H7 (cell line): ENCODE data around the gene VPS51. TPM values are rescaled to one million over a fixed set of nuclear protein-coding genes. Genes with fewer than 3 reads are reported as not detected.
"Not testable (repeated sequence)": the region's sequence is repeated elsewhere in the genome, so short reads cannot be mapped to it uniquely, and the experiment has no call there.

Source experiments
- DNase-seq: peaks from one replicate; pipeline ENCODE4 v3.0.0; 2012
- H3K27me3 ChIP-seq: 2 replicates; pipeline ENCODE4 v1.6.0; 2011; ENCODE audit warnings: mild to moderate bottlenecking, low read length; ENCODE audit not compliant: control insufficient read depth, insufficient read depth
- H3K36me3 ChIP-seq: replicated peaks from 2 replicates; pipeline ENCODE4 v1.5.1; 2011; ENCODE audit warnings: low read length; ENCODE audit not compliant: control insufficient read depth, insufficient read depth
- H3K4me3 ChIP-seq: 2 replicates; pipeline ENCODE4 v1.5.1; 2011; ENCODE audit warnings: low read depth, mild to moderate bottlenecking, control low read depth, low read length, moderate library complexity; ENCODE audit not compliant: insufficient read depth
- total RNA-seq: library from RNA; depleted of rRNA; stranded (reverse); fragments of >200 nt; shearing (Covaris generic); gene quantifications from 2 replicates; pipeline ENCODE4 v1.2.3, GENCODE V29; 2014

The VPS51 gene
- total RNA-seq, 1 experiment from 2014 or later = 162 TPM

DNA sequence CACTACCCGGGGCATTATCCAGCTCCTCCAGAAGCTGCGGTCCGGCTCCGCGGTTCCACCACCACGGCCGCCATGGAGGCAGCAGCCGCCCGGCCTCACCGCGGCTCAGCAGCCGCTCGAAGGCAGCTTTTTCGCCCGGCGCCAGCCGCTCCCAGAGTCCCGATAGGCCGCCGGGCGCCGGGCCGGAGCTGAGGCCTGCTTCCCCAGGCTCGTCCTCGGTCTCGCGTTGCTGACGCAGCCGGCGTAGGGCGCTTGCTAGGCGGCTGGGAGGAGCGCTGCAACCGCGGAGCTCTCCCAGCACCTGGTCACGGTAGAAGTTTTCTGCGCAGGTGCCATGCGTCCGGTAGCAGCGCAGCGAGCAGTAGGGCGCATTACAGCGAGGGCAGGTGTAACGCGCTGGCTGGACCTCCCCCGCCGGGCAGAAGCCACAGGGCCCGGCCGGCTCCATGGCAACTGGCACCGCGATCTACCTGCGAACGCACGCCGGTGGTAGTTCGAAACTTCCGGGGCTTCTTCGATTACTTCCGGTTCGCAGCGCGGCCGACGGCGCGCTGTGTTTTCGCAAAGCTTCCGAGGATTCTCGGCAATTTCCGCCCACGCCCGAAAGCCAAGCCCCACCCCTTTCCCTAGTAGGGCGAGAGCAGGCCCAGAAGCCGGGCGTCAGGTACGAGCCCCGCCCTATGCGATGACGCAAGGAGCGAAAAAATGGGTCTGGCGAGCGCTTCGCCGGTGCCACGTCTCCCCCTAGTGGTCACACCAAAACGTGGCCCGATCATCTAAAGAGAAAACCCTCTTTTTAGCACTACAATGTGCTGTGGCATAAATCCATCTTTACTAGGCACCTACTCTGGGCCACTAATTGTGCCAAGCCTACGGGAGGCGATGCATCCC is 21.4 kb downstream of the VPS51 start, which contains the start of gene ZNHIT2:
ZNHIT2 (minus strand) TSS at position 496 of the 891 bp plus-strand sequence; CDS start at position 448, 48 bp downstream.
- peak within 1 kb of the TSS; percentile 92 for H3K4me3 ChIP-seq
- peak; percentile 97 for DNase-seq
- H3K36me3 ChIP-seq = peaks cover 23% of the 10 kb centered on the region
- no peaks in the 10 kb centered on the region for H3K27me3 ChIP-seq

DNA sequence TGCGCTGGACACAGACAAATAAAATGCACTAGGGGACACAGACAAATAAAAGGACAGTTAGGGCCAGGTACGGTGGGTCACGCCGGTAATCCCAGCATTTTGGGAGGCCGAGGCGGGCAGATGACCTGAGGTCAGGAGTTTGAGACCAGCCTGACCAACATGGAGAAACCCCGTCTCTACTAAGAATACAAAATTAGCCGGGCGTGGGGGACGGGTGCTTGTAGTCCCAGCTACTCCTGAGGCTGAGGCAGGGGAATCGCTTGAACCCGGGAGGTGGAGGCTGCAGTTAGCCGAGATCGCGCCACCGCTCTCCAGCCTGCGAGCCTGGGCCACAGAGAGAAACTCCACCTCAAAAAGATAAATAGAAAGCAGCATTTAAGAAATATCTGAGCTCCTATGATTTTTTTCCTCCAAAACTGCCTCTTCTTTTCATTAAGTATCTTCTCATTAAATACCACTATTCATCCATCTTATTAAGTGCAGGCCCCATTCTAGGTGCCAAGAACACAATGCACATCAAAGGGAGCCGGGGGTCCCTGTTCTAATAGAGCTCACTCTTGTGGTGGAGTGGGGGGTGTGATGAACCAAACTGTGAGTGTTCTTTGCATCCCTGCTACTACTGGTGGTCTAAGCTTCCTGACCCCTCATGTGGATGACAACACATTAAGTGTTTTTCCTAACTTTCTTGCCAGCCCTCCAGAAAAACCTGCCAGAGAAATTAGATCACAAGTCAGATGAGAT is 22.3 kb downstream of the VPS51 start:
- DNase-seq = no peak
- no peak overlapping the region for H3K4me3 ChIP-seq

DNA sequence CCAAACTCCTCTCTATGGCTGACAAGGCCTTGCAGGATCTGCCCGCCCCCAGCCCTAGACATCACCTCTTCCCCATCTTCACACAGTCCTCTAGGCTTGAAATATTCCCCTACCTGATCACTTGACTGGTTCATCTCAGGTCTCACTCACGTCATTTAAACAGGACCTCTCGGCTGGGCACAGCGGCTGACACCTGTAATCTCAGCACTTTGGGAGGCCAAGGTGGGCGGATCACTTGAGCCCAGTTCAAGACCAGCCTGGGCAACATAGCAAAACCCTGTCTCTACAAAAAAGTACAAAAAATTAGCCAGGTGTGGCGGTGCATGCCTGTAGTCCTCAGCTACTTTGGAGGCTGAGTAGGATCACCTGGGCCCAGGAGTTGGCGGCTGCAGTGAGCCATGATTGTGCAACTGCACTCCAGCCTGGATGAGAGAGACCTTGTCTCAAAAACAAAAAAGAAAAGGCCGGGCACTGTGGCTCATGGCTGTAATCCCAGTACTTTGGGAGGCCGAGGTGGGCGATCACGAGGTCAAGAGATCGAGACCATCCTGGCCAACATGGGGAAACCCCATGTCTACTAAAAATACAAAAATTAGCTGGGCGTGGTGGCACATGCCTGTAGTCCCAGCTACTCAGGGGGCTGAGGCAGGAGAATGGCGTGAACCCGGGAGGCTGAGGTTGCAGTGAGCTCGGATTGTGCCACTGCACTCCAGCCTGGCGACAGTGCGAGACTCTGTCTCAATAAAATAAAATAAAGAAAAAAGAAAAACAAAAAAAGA is 23.1 kb downstream of the VPS51 start:
- DNase-seq, H3K27me3 ChIP-seq, H3K4me3 ChIP-seq: not testable (repeated sequence)
- peaks cover 23% of the 10 kb centered on the region for H3K36me3 ChIP-seq

More for the DNA sequence above, 22.3 kb downstream of the VPS51 start:
- no peaks in the 10 kb centered on the region for H3K27me3 ChIP-seq
- peaks cover 23% of the 10 kb centered on the region for H3K36me3 ChIP-seq

DNA sequence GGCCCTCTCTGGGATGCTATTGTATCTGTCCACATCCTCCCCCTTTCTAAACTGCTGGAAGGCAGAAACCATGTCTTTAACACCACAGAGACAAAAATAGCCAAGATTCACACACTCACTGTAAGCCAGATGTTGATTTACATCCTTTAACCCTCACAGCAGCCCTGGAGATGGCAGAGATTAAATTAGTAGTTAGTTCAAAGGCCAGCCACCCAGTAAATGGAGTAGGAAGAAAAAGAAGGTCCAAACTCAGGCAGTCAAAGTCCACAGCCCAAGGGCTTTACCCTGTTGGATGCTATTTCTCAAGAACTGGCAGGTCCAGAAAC is 23.6 kb downstream of the VPS51 start:
- DNase-seq = no peak
- H3K4me3 ChIP-seq = no peak overlapping the region
- H3K27me3 ChIP-seq = no peaks in the 10 kb centered on the region
- peaks cover 27% of the 10 kb centered on the region for H3K36me3 ChIP-seq

DNA sequence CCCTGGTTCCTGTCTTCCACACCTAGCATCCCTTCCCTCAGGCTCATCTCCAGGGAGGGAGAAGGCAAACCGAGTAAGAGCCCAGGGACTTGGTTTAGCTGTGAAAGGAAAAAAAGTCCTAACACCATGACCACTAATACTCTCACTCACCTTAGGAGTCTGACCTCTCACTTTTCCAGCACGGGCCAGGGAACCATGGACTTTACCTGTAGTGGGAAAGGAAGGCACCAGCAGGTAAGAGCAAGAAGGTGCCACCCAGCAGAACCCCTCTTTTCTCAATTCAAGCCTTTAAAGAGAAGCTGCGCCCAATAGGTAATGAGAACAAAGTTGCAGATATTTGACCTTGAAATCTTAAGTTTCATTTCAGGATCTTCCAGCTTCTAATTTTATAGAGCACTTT is 24.8 kb downstream of the VPS51 start:
- no peaks in the 10 kb centered on the region for H3K27me3 ChIP-seq
- peak overlapping the region; percentile 98 for H3K4me3 ChIP-seq
- no peak for DNase-seq
- H3K36me3 ChIP-seq = peaks cover 37% of the 10 kb centered on the region

DNA sequence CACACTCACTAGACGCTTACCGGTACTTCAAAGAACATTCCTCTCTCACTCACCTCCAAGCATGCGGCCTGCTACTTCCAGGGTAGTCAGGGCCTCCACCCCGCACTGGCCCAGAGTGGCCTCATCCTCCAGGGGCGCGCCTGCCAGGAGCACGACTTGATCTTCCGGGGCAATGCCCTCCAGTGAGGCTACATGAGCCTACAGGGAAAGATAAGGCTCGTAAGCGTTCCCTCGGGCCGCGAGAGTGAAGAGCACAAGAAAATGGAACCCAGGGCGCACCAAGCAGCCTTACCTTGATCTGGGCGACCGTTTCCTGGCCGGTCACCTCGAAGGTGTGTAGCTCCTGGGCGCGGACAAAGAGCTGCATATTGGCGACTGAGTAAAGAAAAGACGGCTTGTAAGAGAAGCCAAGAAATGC is 25.4 kb downstream of the VPS51 start:
- Histone ChIP-seq H3K36me3 (peaks cover 37% of the 10 kb centered on the region), H3K4me3 (peak overlapping the region; percentile 98), H3K27me3 (no peaks in the 10 kb centered on the region)
- peak; percentile 50 for DNase-seq

DNA sequence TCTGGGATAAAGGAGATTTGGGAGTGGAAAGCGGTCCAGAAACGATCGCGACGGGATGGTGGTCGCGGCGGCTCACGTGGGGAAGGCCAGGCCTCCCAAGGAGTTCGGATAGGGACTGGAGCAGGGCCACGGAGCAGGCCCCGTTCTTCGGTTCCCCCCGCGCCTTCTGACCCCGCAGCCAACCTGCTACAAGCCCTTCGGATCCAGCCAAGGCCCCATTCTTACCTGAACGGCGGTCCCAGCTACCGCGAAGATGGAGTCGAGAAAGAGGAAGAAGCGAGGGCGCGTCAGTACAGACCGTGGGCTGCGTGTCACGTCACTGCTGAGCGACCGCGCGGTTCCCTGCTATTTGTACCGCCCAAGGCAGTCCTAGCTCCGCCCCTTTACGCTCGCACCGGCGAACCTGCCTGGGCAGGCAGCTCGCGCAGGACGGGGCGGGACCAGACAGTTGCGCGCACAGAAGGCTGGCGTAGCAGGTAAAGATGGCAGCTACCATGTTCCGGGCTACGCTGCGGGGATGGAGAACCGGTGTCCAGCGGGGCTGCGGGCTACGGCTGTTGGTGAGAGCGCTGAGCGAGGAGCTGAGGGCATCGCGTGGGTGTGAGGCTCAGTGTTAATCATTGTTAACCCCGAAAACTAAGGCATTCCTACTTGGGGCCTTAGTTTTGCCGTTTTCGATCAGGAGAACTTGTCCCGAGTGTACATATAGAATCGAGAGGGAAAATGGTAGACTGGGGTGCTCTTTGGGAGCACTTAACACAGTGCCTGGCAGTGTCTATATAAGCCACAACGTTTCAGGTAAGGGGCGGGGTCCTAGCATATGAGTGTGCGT is 26.1 kb downstream of the VPS51 start, which contains the start of the genes FAU and MRPL49:
FAU (minus strand) TSS at position 270 of the 832 bp plus-strand sequence. CDS start 321 bp downstream, outside the sequence.
MRPL49 (plus strand) TSS at position 457 of the 832 bp plus-strand sequence; CDS start at position 483, 26 bp downstream.
- Histone ChIP-seq H3K27me3 (no peaks in the 10 kb centered on the region), H3K4me3 (peak within 1 kb of the TSS; percentile 98), H3K36me3 (peaks cover 42% of the 10 kb centered on the region)
- peak; percentile 98 for DNase-seq

DNA sequence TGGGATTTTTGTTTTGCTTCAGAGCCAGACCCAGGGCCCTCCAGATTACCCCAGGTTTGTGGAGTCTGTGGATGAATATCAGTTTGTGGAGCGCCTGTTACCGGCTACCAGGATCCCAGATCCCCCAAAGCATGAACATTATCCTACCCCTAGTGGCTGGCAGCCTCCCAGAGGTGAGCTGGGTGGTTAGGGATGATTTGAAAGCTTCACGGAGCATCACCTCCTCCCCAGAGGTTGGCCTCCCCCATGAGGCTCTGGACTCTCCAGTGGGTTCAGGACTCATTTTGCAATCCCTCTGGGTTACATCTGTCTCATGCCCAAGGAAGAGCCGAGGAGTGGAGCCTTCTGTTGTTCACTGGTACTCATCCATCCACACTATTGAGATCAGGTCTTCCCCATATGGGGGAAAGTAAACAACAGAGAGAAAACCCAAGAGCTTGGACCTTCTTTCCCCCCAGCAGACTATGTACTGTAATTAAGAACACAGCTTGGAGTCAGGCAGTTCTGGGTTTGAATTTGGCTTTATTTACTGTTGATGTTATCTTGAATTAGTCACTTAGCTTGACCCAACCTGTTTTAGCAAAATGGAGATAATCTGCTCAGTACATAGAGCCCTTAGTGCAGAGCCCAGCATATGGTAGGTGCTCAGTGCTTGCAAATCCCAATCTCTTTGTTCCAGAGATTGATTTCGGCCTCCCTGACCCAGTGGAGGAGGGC is 28.6 kb downstream of the VPS51 start:
- Histone ChIP-seq H3K27me3 (no peaks in the 10 kb centered on the region), H3K36me3 (peaks cover 50% of the 10 kb centered on the region), H3K4me3 (no peak overlapping the region)
- no peak for DNase-seq

DNA sequence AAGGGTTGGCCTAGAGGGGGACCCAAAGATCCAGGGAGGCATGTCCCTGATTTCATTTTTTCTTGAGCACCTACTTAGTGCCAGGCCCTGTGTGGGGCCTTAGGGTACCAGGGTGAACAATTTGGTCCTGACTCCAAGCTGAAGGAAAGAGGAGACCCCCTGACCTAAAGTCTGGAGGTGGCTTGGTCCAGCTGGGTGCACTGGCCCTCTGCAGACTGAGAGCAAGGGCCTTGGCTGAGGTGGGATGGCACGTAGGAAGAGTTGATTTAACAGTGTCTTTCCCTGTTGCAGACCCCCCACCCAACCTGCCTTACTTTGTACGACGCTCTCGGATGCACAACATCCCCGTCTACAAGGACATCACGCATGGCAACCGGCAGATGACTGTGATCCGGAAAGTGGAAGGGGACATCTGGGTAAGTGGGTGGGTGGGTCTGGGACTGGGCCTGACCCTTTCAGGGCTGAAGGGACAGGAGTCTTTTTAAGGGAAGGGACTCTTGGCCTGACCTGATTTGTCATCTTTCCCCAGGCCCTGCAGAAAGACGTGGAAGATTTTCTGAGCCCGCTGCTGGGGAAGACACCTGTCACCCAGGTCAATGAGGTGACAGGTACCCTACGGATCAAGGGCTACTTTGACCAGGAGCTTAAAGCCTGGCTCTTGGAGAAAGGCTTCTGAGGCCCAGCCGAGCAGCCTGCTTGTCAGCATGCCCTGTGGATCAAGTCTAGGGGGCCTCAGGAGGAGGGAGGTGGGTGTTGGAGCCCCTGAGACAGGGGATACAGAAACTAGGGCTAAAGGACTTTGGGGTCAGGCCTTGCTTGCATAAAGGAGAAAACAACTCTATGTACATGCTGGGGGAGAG is 29.4 kb downstream of the VPS51 start:
- no peak for DNase-seq
- Histone ChIP-seq H3K4me3 (no peak overlapping the region), H3K36me3 (peaks cover 46% of the 10 kb centered on the region), H3K27me3 (no peaks in the 10 kb centered on the region)

DNA sequence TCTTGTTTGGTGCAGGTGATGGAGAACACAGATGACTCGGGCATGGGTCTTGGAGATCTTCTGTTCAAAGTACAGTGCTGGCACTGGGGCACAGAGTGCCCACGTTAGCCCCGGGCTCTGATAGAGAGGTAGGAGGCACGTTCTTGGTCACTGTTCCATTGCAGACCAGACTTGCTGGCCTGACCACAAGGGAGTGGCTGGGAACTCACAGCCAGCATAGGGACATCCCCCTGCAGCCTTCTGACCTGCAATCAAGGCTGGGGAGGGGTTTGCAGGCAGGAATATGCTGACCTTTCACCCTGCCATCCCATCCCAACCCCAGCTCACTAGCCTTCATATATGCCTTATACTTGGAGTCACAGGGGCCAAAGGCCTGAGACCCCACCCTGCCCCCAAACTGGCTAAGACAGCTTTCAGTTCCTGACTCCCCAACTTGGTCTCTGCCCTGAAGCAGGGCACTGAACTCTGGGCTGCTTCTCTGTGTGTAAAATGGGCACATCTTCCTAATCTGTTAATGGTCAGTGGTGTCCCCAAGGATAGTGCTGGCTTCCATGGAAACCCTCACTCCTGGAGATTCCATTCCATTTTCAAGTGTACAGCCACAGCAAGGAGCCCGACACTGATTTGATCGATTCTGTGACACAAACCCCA is 30.7 kb downstream of the VPS51 start:
- peaks cover 46% of the 10 kb centered on the region for H3K36me3 ChIP-seq
- peak; percentile 26 for DNase-seq

DNA sequence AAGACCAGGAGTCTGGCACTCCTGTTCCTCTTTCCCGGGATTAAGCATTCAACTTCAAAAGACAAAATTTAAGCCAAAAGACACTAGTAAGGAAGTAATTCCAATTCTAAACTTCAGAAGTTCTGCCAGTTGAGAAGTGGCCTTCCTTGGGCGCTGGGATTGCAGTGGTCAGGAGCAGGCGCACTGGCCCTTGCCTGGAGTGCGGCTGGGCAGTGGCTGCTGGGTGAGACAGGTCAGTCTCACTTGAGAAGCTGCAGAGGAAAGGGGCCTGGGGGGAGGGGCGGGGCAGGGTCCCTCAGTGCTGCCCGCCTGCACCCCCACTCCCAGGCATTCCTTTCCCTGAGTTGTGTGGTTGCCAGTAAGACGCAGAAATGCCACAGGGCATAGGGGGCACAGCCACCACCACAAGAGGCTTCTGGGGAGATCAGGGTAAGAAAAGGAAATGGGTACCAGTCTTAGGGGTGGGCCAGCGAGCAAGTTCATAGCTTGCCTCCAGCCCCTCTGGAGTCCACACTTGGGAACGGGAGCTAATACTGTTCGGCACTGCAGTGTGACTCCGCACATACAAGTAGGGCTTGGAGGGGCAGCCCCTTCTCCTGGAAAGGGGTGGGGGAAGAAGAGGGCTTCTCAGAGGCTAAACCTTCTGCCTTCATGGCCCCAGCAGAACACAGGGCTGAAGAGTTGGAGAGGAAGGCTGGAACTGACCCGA is 31.6 kb downstream of the VPS51 start:
- Histone ChIP-seq H3K27me3 (no peaks in the 10 kb centered on the region), H3K4me3 (no peak overlapping the region), H3K36me3 (peaks cover 52% of the 10 kb centered on the region)
- peak; percentile 38 for DNase-seq

More for the DNA sequence above, 30.7 kb downstream of the VPS51 start:
- H3K4me3 ChIP-seq = no peak overlapping the region
- no peaks in the 10 kb centered on the region for H3K27me3 ChIP-seq
